Sigmoid colon (tissue), 7 donors: ENCODE data around the gene HEY2. TPM values are rescaled to one million over a fixed set of nuclear protein-coding genes. Genes with fewer than 3 reads are reported as not detected.

Experiments
- DNase-seq: peaks from one replicate; pipeline ENCODE4 v3.0.0-alpha.2; 2019
- H3K27ac ChIP-seq, 4 donors: fragments of 200-600 bp; sonication (generic); one replicate each; pipeline ENCODE4 v1.5.1; 2016 to 2019; ENCODE audit warnings: mild to moderate bottlenecking in 1 of 4
- H3K27me3 ChIP-seq, 3 donors: fragments of 200-600 bp; sonication (generic); one replicate each; pipeline ENCODE4 v1.5.1; 2019; ENCODE audit warnings: mild to moderate bottlenecking in 1 of 3
- H3K36me3 ChIP-seq, 4 donors: fragments of 200-600 bp; sonication (generic); one replicate each; pipeline ENCODE4 v1.5.1; 2016 to 2019
- H3K4me1 ChIP-seq, 4 donors: fragments of 200-600 bp; sonication (generic); one replicate each; pipeline ENCODE4 v1.5.1; 2017 to 2019
- H3K4me3 ChIP-seq, 4 donors: fragments of 200-600 bp; sonication (generic); one replicate each; pipeline ENCODE4 v1.5.1; 2017 to 2019; ENCODE audit warnings: mild to moderate bottlenecking in 2 of 4, moderate library complexity in 1 of 4
- H3K9me3 ChIP-seq, 4 donors: fragments of 200-600 bp in 3 of 4; sonication (generic) in 3 of 4; one replicate each; pipeline versions ENCODE4 v1.5.1 to v1.6.1; 2013 to 2019
- EP300 ChIP-seq, 4 donors: sonication (generic); formaldehyde crosslinking; IDR thresholded peaks; one replicate each; pipeline ENCODE4 v1.6.1; 2017; ENCODE audit warnings: antibody characterized with exemption in 4 of 4
- POLR2A ChIP-seq, 2 donors: fragments of 450-650 bp; IDR thresholded peaks; one replicate each; pipeline ENCODE4 v1.6.1; 2016; ENCODE audit warnings: antibody characterized with exemption in 2 of 2, mild to moderate bottlenecking in 2 of 2, moderate library complexity in 2 of 2
- POLR2AphosphoS5 ChIP-seq, 4 donors: sonication (generic); formaldehyde crosslinking; IDR thresholded peaks; one replicate each; pipeline ENCODE4 v1.6.1; 2017; ENCODE audit warnings: antibody characterized with exemption in 4 of 4
- WGBS, 2 donors: extraction: QIAGEN DNeasy Blood & Tissue Kit; methylation state at CpG; one replicate each; pipeline ENCODE4 v1.1.7; 2013; 5-methylcytosine and 5-hydroxymethylcytosine counted together
- intact Hi-C: fragments of 100-400 bp; cut with DNase I; formaldehyde crosslinking; loops from one replicate; pipeline ENCODE4 v1.15.1; 2023
- polyA plus RNA-seq, 3 donors: library from polyadenylated mRNA; stranded (reverse); fragments of 200-250 nt; gene quantifications; one replicate each; pipeline ENCODE4 v1.2.3, GENCODE V29; 2013
- total RNA-seq, 4 donors: library from RNA; depleted of rRNA; stranded (reverse); fragments of >200 nt; gene quantifications; one replicate each; pipeline ENCODE4 v1.1.0, GENCODE V29; 2016
- TF ChIP-seq, protein P1 (sequence below), 4 experiments: fragments of 450-650 bp in 3 of 4; fragments of 200-600 bp in 1 of 4; IDR thresholded peaks; one replicate each; pipeline ENCODE4 v1.5.1; 2016 to 2019; ENCODE audit warnings: antibody characterized with exemption in 4 of 4, mild to moderate bottlenecking in 3 of 4, moderate library complexity in 2 of 4
- donor health status: healthy with polysubstance abuse.
- donor health status: Bipolar disorder and iron deficiency.
- donor health status: healthy.

Gene HEY2
- total and polyA plus RNA-seq, 7 donors = 1.2 to 3.9 (median 1.6) TPM; not detected in 2

DNA sequence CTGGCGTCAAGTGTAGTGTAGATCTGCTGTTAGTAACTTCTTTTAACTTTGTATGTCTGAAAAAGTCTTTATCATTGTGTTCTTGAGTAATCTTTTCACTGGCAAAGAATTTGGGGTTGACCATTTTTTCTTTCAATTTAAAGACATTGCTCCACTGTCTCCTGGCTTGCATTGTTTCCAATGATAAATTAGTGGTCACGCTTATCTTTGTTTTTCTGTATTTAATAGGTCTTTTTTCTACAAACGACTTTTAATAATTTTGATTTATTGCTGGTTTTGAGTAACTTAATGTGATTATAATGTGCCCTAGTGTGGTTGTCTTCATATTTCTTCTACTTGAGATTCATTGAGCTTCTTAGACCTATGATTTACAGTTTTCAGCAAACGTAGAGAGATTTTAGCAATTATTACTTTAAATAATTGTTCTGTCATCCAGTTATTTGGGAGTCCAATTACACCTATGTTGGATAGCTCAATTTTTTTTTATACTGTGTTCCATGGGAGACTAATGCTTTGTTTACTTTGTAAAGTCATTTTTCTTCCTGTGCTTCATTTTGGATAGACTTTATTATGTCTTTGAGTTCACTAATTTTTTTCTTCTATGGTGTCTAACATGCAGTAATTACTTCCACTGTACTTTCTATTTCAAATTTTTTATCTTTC lies 38.3 kb upstream of the HEY2 start:
- no peak for DNase-seq
- Histone ChIP-seq H3K36me3 (no peaks in the 10 kb centered on the region), H3K9me3 (no peaks in the 10 kb centered on the region), H3K4me3 (no peak overlapping the region), H3K27me3 (no peaks in the 10 kb centered on the region), H3K27ac (no peak overlapping the region), H3K4me1 (no peaks in the 10 kb centered on the region)
- intact Hi-C loops = no loop called here
- TF ChIP-seq, protein P1, sequence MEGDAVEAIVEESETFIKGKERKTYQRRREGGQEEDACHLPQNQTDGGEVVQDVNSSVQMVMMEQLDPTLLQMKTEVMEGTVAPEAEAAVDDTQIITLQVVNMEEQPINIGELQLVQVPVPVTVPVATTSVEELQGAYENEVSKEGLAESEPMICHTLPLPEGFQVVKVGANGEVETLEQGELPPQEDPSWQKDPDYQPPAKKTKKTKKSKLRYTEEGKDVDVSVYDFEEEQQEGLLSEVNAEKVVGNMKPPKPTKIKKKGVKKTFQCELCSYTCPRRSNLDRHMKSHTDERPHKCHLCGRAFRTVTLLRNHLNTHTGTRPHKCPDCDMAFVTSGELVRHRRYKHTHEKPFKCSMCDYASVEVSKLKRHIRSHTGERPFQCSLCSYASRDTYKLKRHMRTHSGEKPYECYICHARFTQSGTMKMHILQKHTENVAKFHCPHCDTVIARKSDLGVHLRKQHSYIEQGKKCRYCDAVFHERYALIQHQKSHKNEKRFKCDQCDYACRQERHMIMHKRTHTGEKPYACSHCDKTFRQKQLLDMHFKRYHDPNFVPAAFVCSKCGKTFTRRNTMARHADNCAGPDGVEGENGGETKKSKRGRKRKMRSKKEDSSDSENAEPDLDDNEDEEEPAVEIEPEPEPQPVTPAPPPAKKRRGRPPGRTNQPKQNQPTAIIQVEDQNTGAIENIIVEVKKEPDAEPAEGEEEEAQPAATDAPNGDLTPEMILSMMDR (IDR thresholded peaks at IDR 0.05) = no peak
- TF ChIP-seq POLR2A (IDR thresholded peaks at IDR 0.05) (no peak), EP300 (IDR thresholded peaks at IDR 0.05) (no peak), POLR2AphosphoS5 (IDR thresholded peaks at IDR 0.05) (no peak)
- WGBS, 2 donors = 88 to 92% methylated on average over 4 of the region's 4 CpGs

DNA sequence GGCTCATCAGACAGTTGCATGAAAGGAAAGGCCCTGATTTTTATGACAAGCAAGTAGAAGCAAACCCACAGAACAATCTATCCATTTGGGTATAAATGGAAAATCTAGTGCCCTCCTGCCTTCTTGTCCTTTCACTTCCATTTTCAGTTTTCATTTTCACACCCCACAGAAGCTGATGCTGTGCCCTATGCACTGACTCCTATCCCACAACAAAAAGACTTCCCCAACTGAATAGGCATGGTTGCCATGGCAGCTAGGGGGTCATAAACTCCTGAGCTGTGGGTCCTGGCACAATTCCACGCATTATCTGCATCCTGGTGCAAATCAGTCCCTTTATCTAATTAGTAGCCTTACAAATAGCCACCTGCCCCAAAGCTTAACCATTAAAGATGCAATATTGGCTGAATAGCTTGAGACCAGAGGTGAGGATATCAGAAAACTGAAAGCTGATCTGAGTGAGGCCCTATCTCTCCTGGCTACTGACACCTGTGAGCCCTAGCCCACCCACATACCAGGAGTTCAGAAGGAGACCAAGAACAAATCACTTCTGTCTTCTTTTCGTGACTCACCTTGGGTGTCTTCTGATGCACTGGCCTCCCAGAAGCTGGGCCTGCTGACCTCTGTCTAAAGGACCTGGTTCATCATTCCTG lies 34.9 kb upstream of the HEY2 start:
- TF ChIP-seq POLR2A (IDR thresholded peaks at IDR 0.05) (no peak), POLR2AphosphoS5 (IDR thresholded peaks at IDR 0.05) (no peak)
- WGBS, 2 donors = 53 to 68% methylated on average over 2 of the region's 2 CpGs
- intact Hi-C loops = no loop called here
- H3K27me3 ChIP-seq = no peaks in the 10 kb centered on the region
- H3K4me3 ChIP-seq = no peak overlapping the region
- H3K36me3 ChIP-seq = no peaks in the 10 kb centered on the region
- no peaks in the 10 kb centered on the region for H3K4me1 ChIP-seq
- no peak overlapping the region for H3K27ac ChIP-seq
- DNase-seq = no peak
- H3K9me3 ChIP-seq = no peaks in the 10 kb centered on the region

DNA sequence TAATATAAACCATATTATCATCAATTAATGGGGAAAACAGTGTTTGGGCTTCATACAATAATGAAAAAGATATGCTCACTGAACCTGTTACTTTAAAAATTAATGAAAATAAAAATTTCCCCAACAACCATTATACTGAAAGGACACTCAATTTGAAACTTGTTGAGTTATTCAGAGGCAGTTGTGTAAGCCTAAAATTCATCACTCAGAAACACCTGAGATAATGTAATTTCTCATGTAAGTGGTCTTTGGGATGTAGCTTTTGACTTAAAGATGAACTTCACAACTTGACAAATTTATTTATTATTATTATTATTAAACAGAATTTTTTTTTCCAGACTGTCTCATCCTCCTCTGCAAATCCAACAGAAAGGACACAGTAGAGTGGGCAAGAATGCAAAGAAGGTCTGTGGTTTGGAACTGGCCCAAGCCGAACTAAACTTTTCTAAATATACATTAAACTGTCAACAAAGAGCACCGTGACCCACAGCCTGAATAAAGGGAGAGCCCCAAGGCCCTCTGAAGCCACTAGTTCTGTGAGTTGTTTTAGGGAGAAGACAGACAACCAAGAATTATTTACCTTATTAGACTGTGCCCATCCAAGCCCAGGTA lies 32.2 kb upstream of the HEY2 start:
- DNase-seq = no peak
- no peak for TF ChIP-seq POLR2AphosphoS5 (IDR thresholded peaks at IDR 0.05)
- no peak for TF ChIP-seq POLR2A (IDR thresholded peaks at IDR 0.05)
- intact Hi-C loops = no loop called here
- H3K27ac ChIP-seq = no peak overlapping the region
- H3K4me1 ChIP-seq = no peaks in the 10 kb centered on the region
- 36 to 57% methylated on average over 2 of the region's 2 CpGs for WGBS, 2 donors
- H3K4me3 ChIP-seq = no peak overlapping the region
- H3K27me3 ChIP-seq = no peaks in the 10 kb centered on the region
- H3K9me3 ChIP-seq = no peaks in the 10 kb centered on the region
- no peaks in the 10 kb centered on the region for H3K36me3 ChIP-seq

DNA sequence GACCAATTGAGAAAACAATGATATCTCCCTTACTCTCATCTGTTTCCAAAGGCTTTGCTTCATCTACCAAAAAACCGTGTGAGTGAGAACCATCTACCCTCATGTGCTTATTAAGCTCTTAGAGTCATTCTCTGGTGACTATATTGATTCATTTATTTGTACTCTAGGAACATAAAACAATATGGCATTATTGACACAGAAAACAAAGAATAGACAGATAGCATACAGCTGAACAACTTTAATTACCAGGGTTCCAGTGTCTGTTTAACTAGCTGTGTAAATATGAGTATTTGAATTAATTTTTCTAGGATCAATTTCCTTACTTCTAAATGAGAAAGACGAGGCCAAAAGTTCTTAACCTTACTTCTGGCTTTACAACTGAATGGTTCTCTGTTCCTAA lies 31.3 kb upstream of the HEY2 start:
- no peaks in the 10 kb centered on the region for H3K36me3 ChIP-seq
- DNase-seq = no peak
- H3K4me1 ChIP-seq = no peaks in the 10 kb centered on the region
- WGBS, 2 donors = 13 to 53% methylated on average over 2 of the region's 2 CpGs
- intact Hi-C loops = no loop called here
- no peak for TF ChIP-seq POLR2AphosphoS5 (IDR thresholded peaks at IDR 0.05)
- TF ChIP-seq POLR2A (IDR thresholded peaks at IDR 0.05) = no peak
- no peak for TF ChIP-seq EP300 (IDR thresholded peaks at IDR 0.05)
- TF ChIP-seq, protein P1 (IDR thresholded peaks at IDR 0.05) = no peak
- H3K4me3 ChIP-seq = no peak overlapping the region
- no peaks in the 10 kb centered on the region for H3K27me3 ChIP-seq
- H3K27ac ChIP-seq = no peak overlapping the region
- no peaks in the 10 kb centered on the region for H3K9me3 ChIP-seq

DNA sequence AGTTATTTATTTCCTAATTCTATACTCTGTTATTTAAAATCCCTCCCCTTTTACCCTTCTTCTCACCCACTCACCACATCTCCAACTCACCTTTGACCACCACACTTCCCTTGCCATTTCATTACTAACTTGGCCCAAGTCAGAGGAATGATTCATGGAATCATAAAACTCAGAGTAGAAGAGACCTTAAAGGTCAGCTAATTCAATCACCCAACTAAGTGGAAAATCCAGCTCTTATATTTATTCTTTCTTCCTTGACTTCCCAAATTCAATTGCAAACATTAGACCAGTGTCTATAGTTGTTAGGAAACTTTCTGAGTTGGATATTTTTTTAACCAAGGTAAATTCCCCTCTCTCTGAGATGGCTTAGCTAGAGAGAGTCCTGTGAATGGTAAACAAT lies 26.5 kb upstream of the HEY2 start:
- no peak for DNase-seq
- Histone ChIP-seq H3K27ac (no peak overlapping the region), H3K9me3 (no peaks in the 10 kb centered on the region), H3K4me1 (no peaks in the 10 kb centered on the region), H3K4me3 (no peak overlapping the region), H3K36me3 (no peaks in the 10 kb centered on the region), H3K27me3 (no peaks in the 10 kb centered on the region)
- TF ChIP-seq EP300 (IDR thresholded peaks at IDR 0.05) = no peak
- intact Hi-C loops = no loop called here

DNA sequence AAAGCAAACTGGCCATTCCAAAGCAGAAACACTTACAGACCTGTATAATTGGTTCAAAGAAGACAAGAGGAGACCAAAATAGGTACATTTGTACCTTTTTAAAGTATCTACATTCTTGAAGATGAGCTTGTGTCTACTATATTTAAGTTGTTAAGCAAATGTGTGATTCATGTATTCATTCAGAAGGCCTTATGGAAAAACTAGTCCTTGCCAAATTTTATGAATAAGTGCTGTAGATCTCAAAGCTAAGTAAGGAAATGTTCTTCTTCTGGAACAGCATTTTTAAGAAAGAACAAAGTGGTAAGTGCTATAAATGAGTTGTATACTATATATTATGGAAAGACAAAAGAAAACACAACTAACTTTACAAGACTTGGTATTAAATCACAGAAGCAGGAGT lies 22.2 kb upstream of the HEY2 start:
- intact Hi-C loops = no loop called here
- Histone ChIP-seq H3K9me3 (no peaks in the 10 kb centered on the region), H3K27ac (no peak overlapping the region), H3K4me1 (no peaks in the 10 kb centered on the region), H3K27me3 (no peaks in the 10 kb centered on the region), H3K4me3 (no peak overlapping the region), H3K36me3 (no peaks in the 10 kb centered on the region)
- no peak for TF ChIP-seq POLR2A (IDR thresholded peaks at IDR 0.05)
- TF ChIP-seq, protein P1 (IDR thresholded peaks at IDR 0.05) = no peak
- no peak for TF ChIP-seq POLR2AphosphoS5 (IDR thresholded peaks at IDR 0.05)
- TF ChIP-seq EP300 (IDR thresholded peaks at IDR 0.05) = no peak
- DNase-seq = no peak
